HG03469 (cell line): ENCODE measurements around the gene TMEM115.
A peak's percentile ranks its signal among the peaks of the same experiment; 100 is the strongest.

ENCODE experiments used
- ATAC-seq: cut with Tn5 transposase; IDR thresholded peaks from one replicate; pipeline ENCODE4 v1.9.1; 2021; ENCODE audit warnings: mild to moderate bottlenecking, moderate library complexity, moderate number of reproducible peaks; ENCODE audit not compliant: unreplicated experiment

The TMEM115 gene

GRCh38 chr3:50358911-50359759 lies at the start of gene TMEM115:
TMEM115 (minus strand) TSS chr3:50359521; CDS start chr3:50359063, 458 bp downstream.
- ATAC-seq: peak; percentile 92

- no peak for ATAC-seq
These were observed 49.2 kb upstream of the TMEM115 start for GRCh38 chr3:50408443-50408944.

- no peak for ATAC-seq
These were observed 47.2 kb upstream of the TMEM115 start for GRCh38 chr3:50406487-50406886.

GRCh38 chr3:50405249-50405648 lies 45.9 kb upstream of the TMEM115 start:
- no peak for ATAC-seq

GRCh38 chr3:50401978-50402595 lies 42.8 kb upstream of the TMEM115 start:
- no peak for ATAC-seq

GRCh38 chr3:50396502-50396901 lies 37.2 kb upstream of the TMEM115 start:
- ATAC-seq: no peak

GRCh38 chr3:50395070-50395860 lies 35.9 kb upstream of the TMEM115 start:
- ATAC-seq: no peak

- no peak for ATAC-seq
These were observed 33.7 kb upstream of the TMEM115 start for GRCh38 chr3:50393061-50393460.

- no peak for ATAC-seq
These were observed 32.9 kb upstream of the TMEM115 start for GRCh38 chr3:50392101-50392715.

GRCh38 chr3:50390508-50391224 lies 31.3 kb upstream of the TMEM115 start:
- no peak for ATAC-seq

- no peak for ATAC-seq
These were observed 30.1 kb upstream of the TMEM115 start for GRCh38 chr3:50389414-50389767.

- ATAC-seq: no peak
These were observed 29.5 kb upstream of the TMEM115 start for GRCh38 chr3:50388720-50389413.

GRCh38 chr3:50388016-50388719 lies 28.8 kb upstream of the TMEM115 start:
- no peak for ATAC-seq

- no peak for ATAC-seq
These were observed 26.4 kb upstream of the TMEM115 start for GRCh38 chr3:50385754-50386153.

- ATAC-seq: no peak
These were observed 24.4 kb upstream of the TMEM115 start for GRCh38 chr3:50383750-50384149.

- no peak for ATAC-seq
These were observed 23.4 kb upstream of the TMEM115 start for GRCh38 chr3:50382722-50383121.

- no peak for ATAC-seq
These were observed 22.1 kb upstream of the TMEM115 start for GRCh38 chr3:50381383-50381782.

GRCh38 chr3:50380405-50381085 lies 21.2 kb upstream of the TMEM115 start:
- no peak for ATAC-seq

- no peak for ATAC-seq
These were observed 19.4 kb upstream of the TMEM115 start for GRCh38 chr3:50378757-50379156.
